Testis (tissue), 2 donors: ENCODE measurements around the gene KRT222.

Experiments used
- CTCF ChIP-seq, 3 experiments: fragments of 450-650 bp in 2 of 3; fragments of 200-600 bp in 1 of 3; sonication (generic) in 1 of 3; IDR thresholded peaks; one replicate each; pipeline ENCODE4 v1.5.1; 2016 to 2019; ENCODE audit warnings: antibody characterized with exemption in 3 of 3, mild to moderate bottlenecking in 2 of 3, moderate library complexity in 1 of 3
- POLR2A ChIP-seq: fragments of 450-650 bp; IDR thresholded peaks from one replicate; pipeline ENCODE4 v1.6.1; 2017; ENCODE audit warnings: antibody characterized with exemption, mild to moderate bottlenecking, moderate library complexity

- TF ChIP-seq CTCF (IDR thresholded peaks at IDR 0.05) (no peak), POLR2A (no peak)
Measured at GRCh38 chr17:40612599-40613244, 52.3 kb downstream of the KRT222 start.
